ENCODE measurements around the gene MINAR2. TPM values are rescaled to one million over a fixed set of nuclear protein-coding genes. Genes with fewer than 3 reads are reported as not detected.
A peak's percentile ranks its signal among the peaks of the same experiment; 100 is the strongest.

The MINAR2 gene
- not detected in 2 replicates for total RNA-seq

DNA sequence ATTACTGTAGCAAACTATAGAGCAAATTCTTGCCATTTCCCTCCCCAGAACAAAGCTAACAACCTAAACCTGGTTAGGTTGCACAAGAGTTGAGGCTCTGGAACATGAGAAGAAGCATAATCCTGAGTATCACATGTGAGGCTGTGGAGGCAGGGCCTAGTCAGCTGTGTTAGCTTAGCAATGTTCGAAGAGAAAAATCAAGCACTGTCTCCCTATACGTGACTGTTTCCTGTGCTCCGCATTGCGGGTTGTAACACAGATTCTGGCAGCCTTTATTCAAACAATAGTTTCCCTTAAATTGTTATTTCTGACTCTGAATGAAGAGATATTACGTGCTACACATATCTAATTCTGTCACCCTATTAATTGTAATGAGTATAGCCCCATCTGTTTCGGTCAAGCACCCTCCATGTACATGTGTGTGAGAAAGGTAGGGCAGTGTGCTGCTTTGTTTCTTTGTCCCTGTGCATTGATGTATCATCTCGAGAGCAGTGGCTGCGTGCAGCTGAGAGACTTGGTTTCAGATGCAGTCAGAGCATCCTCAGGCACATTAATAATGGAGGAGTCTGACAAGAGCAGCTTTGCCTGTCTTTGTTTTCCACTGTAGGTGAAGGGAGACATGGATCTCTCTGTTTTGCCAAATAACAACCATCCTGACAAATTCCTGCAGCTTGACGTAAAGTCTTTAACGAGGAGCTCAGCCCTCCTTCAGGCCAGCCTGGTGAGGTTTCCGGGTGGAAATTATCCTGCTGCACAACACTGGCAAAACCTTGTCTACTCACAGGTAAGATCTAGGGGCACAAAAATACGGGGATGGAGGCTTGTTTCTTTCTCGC lies at the start of gene MINAR2:
MINAR2 (plus strand) TSS at position 523 of the 836 bp plus-strand sequence; CDS start at position 620, 97 bp downstream.
- no peak for DNase-seq (ENCODE audit: extremely low read depth, low read depth, low spot score)

- no peak for DNase-seq (ENCODE audit: extremely low read depth, low read depth, low spot score)
These were observed 49.2 kb upstream of the MINAR2 start for GRCh38 chr5:129698661-129699060.

DNA sequence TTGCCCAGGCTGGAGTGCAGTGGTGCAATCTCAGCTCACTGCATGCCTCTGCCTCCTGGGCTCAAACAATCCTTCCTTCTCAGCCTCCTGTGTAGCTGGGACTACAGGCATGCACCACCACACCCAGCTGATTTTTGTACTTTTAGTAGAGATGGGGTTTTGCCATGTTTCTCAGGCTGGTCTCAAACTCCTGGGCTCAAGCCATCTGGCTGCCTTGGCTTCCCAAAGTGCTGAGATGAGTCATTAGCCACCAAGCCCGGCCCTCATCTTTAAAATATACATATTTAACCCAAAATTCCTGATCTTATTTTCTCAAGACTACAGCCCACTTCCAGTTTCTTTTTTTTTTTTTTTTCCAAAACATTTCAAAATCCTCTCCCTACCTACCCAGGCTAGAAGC lies 31.7 kb upstream of the MINAR2 start:
- DNase-seq (ENCODE audit: extremely low read depth, low read depth, low spot score) = no peak

DNA sequence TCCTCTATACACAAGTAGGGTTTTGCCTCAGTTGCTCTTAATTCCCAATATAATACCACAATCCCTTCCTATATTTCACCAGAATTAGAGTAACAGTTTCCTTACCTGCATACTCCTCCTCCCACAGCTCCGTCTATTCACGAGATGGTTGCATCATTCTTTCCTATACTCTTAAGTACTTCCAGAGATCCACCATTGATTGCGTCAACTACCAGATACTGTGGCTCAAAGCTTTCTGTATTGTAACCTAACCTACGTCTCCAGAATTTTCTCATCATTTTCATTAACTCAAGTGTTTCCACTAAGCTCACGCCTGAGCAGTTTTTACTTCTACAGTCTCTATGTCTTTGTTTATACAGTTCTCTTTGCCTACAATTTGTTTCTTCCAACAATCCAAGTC lies 31.2 kb upstream of the MINAR2 start:
- no peak for DNase-seq (ENCODE audit: extremely low read depth, low read depth, low spot score)

DNA sequence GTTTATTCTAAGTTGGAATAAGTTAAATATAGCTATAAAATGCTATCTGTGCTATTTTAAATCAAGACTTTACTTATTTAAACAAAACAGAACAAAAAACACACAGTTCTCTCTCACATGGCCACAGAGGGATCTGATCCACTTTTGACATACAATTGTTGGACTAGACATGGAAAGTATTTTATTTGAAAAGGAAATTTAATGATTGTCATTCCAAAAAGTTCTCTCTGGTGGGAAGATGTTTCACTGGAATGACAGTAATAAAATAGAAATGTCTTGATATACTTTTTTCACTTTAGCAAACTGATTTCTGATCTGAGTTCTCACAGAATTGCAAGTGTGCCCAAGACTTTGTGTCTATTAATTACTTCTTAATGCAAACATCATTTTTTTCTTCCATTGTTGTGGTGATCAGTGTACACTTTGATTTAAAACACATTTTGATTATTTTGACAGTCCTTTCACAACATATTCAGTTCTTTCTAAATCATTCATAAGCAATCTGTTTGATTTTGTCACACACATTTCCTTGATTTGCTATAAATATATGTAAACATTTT lies 30.1 kb upstream of the MINAR2 start:
- DNase-seq (ENCODE audit: extremely low read depth, low read depth, low spot score) = no peak

- no peak for DNase-seq (ENCODE audit: extremely low read depth, low read depth, low spot score)
These were observed 29.3 kb upstream of the MINAR2 start for GRCh38 chr5:129718471-129719090.

DNA sequence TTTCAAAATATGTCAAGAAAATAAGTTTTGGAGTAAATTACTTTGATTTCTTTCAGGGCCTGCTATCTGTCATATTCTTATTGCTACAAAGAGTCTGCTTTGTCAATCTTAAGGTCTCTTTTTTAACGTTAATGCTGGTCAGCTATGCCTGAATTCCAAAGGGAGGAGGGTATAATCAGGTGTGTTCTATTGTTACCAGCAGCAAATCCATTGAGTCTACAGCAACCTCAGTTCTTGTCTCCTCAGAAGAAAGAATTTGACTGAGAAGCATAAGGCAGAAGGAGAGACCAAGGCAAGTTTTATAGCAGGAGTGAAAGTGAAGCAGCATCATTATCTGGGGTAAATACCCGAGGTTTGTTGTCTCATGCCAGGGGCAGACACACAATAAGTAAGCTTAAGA lies 23.7 kb upstream of the MINAR2 start:
- no peak for DNase-seq (ENCODE audit: extremely low read depth, low read depth, low spot score)

GRCh38 chr5:129724647-129725046 lies 23.2 kb upstream of the MINAR2 start:
- DNase-seq (ENCODE audit: extremely low read depth, low read depth, low spot score) = no peak

GRCh38 chr5:129739773-129740172 lies 8.1 kb upstream of the MINAR2 start:
- DNase-seq (ENCODE audit: extremely low read depth, low read depth, low spot score) = no peak

DNA sequence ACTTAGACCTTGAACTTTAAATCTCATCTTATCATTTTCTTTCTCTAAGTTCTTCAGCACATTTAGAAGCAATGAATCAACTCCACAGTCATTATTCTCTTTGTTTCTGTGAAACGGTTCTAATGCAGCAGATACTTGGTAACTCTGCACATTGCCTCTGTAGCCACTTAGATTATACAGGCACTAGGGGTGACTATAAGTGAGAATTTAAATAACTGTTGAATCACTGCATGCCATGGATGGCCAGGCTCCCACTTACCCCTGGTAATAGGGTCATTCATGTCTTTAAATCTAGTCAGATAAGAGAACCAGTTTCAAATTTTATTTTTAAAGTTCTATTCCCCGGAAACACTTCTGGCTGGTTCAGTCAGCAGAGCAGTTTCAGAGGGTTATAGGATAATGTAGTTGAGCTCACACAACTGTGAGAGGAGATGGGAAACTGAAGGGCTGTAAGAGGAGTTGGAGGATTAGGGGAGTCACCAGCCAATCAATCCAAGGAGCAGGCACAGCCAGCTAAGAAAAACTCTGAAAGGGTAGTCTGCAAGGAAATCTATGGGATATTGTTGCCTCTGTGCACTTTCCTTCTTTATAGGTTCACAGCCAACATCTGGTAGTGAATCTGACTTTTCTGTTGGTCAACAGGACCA lies 4.2 kb upstream of the MINAR2 start:
- no peak for DNase-seq (ENCODE audit: extremely low read depth, low read depth, low spot score)

- DNase-seq (ENCODE audit: extremely low read depth, low read depth, low spot score) = no peak
These were observed 1.9 kb upstream of the MINAR2 start for GRCh38 chr5:129745997-129746396.

DNA sequence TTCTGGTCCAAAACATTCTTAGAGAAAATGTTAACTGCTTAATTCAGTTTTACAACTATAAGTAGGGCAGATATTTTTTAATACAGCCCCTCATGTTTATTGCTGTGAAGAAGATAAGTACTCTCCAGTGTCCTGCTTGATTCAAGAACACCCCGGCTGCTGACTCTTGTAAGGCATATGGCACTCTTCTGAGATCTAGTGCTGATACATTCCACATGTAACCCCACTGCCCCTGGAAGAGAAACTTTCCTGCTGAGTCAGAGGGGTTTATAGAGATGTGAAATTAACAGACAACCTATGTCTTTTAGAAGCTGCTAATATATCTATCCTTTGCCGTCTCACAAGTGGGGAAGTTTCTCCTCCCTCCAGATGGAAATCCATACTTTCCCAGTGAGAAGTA lies 1.0 kb upstream of the MINAR2 start:
- no peak for DNase-seq (ENCODE audit: extremely low read depth, low read depth, low spot score)

DNA sequence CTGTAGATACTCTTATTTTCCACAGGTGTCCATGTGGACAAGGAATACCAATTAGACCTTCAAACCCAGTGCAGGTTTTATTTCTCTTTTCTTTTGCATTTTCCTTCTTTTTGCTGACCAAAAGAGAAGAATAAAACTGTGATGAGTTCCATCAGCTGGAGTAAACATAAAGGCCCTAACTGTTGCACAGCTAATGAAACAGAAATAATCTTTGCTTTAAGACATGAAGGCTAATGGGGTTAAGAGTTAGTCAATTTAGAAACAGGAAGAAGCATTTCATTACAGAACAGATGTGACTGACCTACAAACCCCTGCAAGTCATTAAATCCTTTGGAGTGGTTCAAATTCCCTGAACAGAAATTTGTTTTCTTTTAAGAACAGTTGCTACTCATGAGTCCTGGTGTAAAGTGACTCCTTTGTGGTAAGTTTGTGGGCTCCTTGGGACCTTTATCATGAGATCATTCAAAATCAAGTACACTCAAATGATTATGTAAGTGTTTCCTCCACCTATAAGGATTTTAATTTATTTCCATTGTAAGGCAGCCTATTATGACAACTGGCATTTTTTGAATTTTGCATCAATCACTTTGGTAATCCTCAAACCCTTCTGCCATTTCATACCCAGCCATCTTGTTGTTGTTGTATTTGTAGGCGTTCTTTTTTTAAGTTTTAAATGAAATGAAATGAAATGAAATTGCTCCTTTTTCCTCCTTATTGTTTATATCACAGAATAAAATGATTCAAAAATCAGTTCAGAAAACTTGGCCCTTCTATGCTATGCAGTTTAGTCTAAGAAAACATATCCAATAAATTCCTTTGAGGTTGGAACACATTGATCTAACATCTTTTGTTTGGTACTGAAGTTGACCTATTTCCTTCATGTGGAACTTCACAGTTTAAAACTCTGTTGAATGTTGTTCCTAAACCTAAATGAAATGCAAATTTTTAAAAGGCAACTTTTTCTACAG lies 1.3 kb downstream of the MINAR2 start:
- no peak for DNase-seq (ENCODE audit: extremely low read depth, low read depth, low spot score)

DNA sequence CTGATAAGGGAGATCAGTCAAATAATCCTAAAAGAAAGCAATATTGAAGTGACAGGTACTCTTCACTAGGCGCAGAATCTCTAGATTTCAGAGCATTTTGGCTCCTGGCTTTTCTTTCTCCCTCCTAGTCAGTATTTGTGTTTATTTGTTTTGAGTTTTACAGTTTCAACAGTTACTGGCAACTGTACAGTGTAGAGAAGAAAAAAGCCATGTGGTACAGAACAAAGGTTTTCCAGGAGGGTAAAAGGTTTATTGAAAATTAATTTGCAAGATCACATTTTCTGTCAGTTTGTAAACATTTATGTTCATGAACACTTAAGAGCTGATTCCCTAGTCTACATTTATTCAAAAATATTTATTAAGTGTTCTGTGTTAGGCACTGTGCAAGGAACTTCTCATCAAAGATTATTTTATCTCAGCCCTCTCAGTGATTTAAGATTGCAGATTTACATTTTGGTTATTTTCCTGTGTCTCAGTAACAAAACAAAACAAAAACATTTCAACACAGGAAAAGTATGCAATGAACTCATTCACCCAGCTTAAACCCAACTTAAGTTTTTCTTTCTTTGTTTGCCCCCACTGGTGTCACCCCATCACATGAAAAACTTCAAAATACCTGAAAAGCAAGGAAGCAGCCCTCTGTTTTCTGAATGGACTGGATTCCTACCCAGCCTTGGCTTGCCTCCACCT lies 12.9 kb downstream of the MINAR2 start:
- DNase-seq (ENCODE audit: extremely low read depth, low read depth, low spot score) = no peak

GRCh38 chr5:129763651-129764050 lies 15.8 kb downstream of the MINAR2 start:
- DNase-seq (ENCODE audit: extremely low read depth, low read depth, low spot score) = no peak

- DNase-seq (ENCODE audit: extremely low read depth, low read depth, low spot score) = no peak
These were observed 18.9 kb downstream of the MINAR2 start for GRCh38 chr5:129766798-129767197.

GRCh38 chr5:129767927-129768380 lies 20.1 kb downstream of the MINAR2 start:
- DNase-seq (ENCODE audit: extremely low read depth, low read depth, low spot score) = peak; percentile 91

DNA sequence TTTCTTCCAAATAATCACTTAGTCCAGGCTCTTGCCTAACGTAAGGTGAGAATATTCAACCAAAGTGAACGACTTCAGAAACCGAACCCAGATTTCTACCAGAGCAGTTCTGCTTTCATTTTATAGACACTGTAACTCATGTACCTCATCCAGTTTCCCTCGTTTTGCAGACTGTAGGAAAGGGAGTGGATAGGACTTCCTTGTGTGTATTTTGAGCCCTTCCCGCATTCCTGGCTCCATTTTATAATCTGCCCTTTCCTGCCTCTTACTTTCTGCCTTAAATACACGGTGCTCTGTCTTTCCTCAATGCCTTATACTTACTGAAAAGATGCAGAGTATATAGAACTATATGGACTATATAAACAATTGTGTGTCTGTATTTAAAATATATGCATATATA lies 20.8 kb downstream of the MINAR2 start:
- DNase-seq (ENCODE audit: extremely low read depth, low read depth, low spot score) = no peak

GRCh38 chr5:129770024-129770820 lies 22.3 kb downstream of the MINAR2 start:
- no peak for DNase-seq (ENCODE audit: extremely low read depth, low read depth, low spot score)
